ENCODE results near the gene SETD2. TPM values are rescaled to one million over a fixed set of nuclear protein-coding genes. Genes with fewer than 3 reads are reported as not detected.

Gene SETD2
- total RNA-seq, 1 experiment from 2014 or later: 60.8 TPM

DNA sequence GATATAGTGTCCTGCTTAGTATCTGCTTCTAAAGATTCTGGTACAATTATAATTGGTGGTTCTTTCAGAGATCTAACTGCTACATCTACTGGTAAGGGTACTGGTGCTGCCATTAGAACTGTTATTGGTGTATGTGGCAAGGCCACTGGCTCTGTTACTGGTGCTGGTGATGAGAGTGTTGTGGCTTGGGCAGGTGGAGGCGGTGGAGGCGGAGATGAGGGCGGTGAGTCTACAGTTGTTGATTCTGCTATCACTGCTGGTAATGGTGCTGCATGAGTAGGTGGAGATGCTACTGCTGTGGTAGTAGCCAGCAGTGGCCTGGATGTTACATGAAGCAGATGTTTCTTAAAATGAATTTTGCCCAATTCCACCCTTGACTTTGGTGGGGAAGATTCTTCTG lies 40.1 kb downstream of the SETD2 start:
- Histone ChIP-seq H3K18ac (ENCODE audit: insufficient read length, low read depth, low read length) (no peak overlapping the region), H4K20me1 (ENCODE audit: control insufficient read depth, insufficient read depth, insufficient read length) (no peaks in the 10 kb centered on the region), H3K23me2 (ENCODE audit: insufficient read length, low read depth, low read length, poor library complexity, severe bottlenecking) (no peaks in the 10 kb centered on the region), H4K91ac (ENCODE audit: insufficient read length, low read depth, low read length) (no peak overlapping the region), H3K56ac (ENCODE audit: insufficient read length, low read depth, low read length) (no peak overlapping the region), H4K5ac (ENCODE audit: insufficient read length, low read depth, low read length) (no peak overlapping the region), H2BK5ac (ENCODE audit: insufficient read length, low read length) (no peak overlapping the region), H3T11ph (ENCODE audit: low read length) (no peak overlapping the region), H3K4me2 (ENCODE audit: insufficient read depth, insufficient read length, low read length) (no peak overlapping the region), H3K27ac (ENCODE audit: insufficient read length, low read depth, low read length) (no peak overlapping the region), H3K4me1 (ENCODE audit: insufficient read depth, low read length) (no peaks in the 10 kb centered on the region), H3K9me3 (ENCODE audit: control insufficient read depth, low read depth, low read length) (no peaks in the 10 kb centered on the region), H3K79me1 (ENCODE audit: insufficient read depth, low read depth, low read length, poor library complexity, severe bottlenecking) (no peaks in the 10 kb centered on the region), H2BK15ac (ENCODE audit: low read depth, low read length) (no peak overlapping the region), H2BK12ac (ENCODE audit: insufficient read length, low read depth, low read length) (no peak overlapping the region), H3K27me3 (ENCODE audit: insufficient read depth, low read length) (no peaks in the 10 kb centered on the region), H3K79me2 (ENCODE audit: insufficient read depth, low read length) (peaks cover 8% of the 10 kb centered on the region; the same call in 1 of the 2 replicates), H3K23ac (ENCODE audit: insufficient read length, low read depth, low read length) (no peak overlapping the region), H3K9ac (ENCODE audit: extremely low read depth, insufficient read length, low read length) (no peak overlapping the region), H3K14ac (ENCODE audit: insufficient read depth, low read length) (no peak overlapping the region), H3K4ac (ENCODE audit: low read depth, low read length) (no peak overlapping the region), H4K8ac (replicated peaks; ENCODE audit: insufficient read length, low read depth, low read length) (no peak overlapping the region), H2BK120ac (ENCODE audit: low read depth, low read length, poor library complexity, severe bottlenecking) (no peak overlapping the region), H2AFZ (ENCODE audit: low read length) (no peak overlapping the region), H2AK5ac (ENCODE audit: insufficient read length, low read length) (no peak overlapping the region), H2BK20ac (ENCODE audit: low read depth, low read length, poor library complexity, severe bottlenecking) (no peak overlapping the region)
- no peak for DNase-seq
- no peaks in the 10 kb centered on the region for H3K4me1 Mint-ChIP-seq
- no peaks in the 10 kb centered on the region for H3K9me3 Mint-ChIP-seq
- no peak overlapping the region for H3K4me3 Mint-ChIP-seq
- no peak overlapping the region for H3K27ac Mint-ChIP-seq
- H3K27me3 Mint-ChIP-seq (ENCODE audit: low read depth): no peaks in the 10 kb centered on the region
- no CpG with 5 or more reads among the region's 3 CpGs for WGBS (ENCODE audit: extremely low coverage, insufficient read length, low lambda C conversion rate)
- TF ChIP-seq, protein P1, sequence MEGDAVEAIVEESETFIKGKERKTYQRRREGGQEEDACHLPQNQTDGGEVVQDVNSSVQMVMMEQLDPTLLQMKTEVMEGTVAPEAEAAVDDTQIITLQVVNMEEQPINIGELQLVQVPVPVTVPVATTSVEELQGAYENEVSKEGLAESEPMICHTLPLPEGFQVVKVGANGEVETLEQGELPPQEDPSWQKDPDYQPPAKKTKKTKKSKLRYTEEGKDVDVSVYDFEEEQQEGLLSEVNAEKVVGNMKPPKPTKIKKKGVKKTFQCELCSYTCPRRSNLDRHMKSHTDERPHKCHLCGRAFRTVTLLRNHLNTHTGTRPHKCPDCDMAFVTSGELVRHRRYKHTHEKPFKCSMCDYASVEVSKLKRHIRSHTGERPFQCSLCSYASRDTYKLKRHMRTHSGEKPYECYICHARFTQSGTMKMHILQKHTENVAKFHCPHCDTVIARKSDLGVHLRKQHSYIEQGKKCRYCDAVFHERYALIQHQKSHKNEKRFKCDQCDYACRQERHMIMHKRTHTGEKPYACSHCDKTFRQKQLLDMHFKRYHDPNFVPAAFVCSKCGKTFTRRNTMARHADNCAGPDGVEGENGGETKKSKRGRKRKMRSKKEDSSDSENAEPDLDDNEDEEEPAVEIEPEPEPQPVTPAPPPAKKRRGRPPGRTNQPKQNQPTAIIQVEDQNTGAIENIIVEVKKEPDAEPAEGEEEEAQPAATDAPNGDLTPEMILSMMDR (conservative IDR thresholded peaks at IDR 0.05): no peak
- H3K36me3 Mint-ChIP-seq (ENCODE audit: insufficient read depth in 1 of 3, low read depth in 3 of 3): peaks cover 32 to 60% (median 53%) of the 10 kb centered on the region in 3 experiments

All from H9 (cell line).